ENCODE results near the gene ARHGEF4. TPM values are rescaled to one million over a fixed set of nuclear protein-coding genes. Genes with fewer than 3 reads are reported as not detected.

The ARHGEF4 gene
- polyA plus RNA-seq, 10 donors, result 5.3 to 16.6 (median 8.7) TPM

DNA sequence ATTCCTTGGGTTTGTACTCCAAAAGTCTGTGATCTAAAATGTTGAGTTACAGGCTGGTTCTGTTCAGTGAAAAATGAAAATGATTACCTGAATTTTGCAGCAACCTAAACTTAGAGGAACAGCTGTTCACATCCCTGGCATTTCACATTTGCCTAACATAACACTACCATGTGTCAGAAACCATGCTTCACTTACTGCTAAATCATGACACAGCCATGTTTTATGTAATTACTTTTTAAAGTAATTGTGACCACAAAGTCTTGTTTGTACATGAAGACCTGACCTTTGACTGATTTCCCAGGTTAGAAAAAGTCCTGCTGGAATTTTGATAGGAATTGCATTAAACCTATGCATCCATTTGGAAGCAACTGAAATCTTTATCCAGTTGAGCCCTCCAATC, 177.4 kb downstream of the ARHGEF4 start:
- DNase-seq, result no peak

DNA sequence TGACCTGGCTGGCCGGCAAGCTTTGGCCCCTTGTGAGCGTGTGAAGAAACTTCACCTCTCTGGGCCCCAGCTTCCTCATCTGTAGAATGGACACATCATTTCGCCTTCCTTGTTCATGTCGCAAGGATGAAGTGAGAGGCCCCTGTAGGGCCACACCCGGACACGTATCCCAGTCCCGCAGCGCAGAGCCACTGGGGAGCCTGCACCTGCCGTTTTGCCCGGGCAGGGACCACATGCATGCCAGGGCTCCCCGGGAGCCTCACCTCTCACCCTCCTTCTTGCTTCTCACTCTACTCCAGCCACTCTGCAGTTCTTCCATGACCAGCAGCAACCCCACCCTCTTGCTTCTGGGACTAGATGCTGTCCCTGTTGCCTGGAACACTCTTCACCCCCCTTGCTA, 179.1 kb downstream of the ARHGEF4 start:
- no peak for DNase-seq

DNA sequence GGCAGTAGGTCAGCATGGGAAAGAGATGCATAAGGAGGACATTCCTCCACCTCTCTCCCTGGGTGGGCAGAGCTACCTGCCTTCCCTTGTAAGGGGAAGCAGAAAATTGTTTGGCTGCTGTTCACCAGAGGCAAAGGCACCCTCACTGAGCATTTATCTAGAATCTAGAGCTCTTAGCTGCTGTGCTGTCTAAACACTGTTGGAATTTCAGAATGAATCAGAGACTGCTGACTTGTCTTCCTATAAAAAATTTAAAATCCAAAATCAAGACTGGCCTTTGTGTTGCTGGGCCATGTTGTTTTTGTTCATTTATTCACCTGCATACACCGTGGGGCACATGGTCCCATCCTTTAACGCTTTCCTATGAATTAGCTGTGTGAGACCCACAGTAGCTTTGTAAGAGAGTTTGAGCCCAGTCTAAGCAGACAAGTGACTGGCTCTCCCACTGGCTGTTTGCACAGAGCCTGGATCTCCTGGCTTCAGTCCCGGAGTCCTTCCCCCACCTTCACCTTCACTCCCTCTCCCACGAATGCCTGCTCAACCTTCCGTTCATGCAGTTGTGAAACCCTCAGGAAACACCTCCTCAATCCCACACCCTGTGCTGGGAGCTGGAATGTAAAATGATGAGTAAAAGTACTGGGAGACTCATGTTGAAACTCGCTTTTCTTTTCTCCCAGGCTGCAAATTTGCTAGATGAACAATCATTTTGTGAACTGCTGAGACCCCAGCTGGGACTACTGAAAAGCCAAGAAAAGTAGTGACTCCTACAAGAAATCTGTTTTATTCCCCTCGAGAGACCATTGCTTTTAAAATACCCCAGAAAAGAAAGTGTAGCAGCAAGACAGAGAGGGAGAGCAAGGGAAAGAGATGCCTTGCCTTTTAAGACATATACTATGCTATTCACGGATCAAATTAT, 180.4 kb downstream of the ARHGEF4 start:
- peak in 1 of 3 donors; percentile 52 for DNase-seq

DNA sequence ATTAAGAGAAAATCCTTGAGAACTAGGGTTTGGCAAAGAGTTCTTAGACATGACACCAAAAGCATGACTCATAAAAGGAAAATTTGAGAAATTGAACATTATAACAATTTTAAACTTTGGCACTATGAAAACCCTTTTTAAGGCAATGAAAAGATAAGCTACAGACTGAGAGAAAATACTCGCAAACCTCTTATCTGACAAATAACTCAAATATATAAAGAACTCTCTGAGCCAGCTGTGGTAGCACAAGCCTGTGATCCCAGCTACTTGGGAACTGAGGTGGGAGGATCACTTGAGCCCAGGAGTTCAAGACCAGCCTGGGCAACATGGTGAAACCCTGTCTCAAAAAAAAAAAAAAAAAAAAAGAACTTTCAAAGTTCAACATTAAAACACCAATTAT, 186.0 kb downstream of the ARHGEF4 start:
- no peak for DNase-seq

DNA sequence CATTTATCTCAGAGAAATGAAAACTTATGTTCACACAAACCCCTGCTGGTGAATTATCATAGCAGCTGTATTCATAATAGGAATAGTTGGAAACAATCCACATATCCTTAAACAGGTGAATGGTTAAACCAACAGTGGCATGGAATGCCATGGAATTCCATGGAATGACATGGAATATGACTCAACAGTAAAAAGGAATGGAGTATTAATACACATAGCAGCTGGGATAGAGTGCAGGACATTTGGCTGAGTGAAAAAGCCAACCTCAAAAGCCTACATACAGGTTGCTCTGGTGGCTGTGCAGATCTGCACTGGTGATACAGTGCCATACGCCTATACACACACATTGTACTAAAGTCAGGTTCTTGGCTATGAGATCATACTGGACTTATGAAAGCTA, 187.0 kb downstream of the ARHGEF4 start:
- no peak for DNase-seq

DNA sequence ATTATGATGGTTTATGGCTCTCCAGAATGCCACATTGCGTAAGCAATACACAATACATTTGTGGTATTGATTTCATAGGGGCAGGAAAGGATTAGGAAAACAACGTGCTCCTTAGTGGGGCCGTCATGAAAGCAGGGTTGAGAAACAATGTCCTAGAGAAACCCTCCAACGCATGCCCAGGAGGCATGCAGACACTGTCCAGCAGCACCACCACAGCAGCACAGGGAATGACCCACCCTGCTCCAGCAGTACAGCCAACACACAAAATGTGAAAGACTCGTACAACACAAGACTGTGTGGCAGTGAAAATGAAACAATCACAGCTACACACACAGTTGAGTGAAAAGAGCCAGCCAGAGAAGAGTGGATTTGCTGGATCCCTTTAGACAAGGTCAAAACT, 190.2 kb downstream of the ARHGEF4 start:
- no peak for DNase-seq

DNA sequence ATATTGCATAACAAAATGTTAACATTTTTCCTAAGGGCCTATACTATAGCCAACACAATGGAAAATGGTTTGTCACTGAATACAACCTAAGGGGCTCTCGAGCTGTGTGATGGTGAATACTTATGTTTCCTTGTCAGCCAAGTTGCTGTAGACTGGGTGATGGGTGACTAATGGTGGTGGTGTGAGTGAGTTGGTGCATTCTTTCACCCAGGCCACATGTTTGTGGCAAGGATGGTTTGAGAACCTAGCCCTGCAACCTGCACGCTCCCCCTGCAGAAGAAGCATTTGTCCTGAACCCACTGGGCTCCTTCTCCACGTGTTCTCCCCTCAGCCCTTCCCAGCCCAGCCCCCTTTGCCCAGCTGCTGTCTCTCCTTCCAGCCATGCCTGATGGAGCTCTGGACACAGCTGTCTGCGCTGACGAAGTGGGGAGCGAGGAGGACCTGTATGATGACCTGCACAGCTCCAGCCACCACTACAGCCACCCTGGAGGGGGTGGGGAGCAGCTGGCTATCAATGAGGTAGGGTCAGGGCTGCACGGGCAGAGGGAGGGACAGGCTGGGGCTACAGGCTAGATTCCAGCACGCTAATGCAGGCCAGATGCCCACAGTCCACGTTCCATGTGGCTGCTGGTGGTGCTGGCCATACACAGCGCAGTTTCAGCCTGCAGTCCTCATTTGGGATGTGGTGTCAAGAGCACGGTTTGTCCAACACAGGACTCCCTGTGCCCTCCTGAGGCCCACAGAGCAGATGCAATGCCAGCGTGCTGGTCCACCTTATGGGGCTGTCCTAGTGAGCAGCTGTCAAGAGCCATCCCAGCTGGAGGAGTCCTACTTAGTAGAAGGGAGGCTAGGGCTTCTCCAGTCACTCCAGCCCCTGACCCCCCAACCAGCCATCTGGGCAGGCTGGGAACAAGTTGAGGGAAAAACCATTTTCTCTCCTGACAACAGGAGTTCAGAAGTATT, 191.1 kb downstream of the ARHGEF4 start:
- DNase-seq, result no peak

DNA sequence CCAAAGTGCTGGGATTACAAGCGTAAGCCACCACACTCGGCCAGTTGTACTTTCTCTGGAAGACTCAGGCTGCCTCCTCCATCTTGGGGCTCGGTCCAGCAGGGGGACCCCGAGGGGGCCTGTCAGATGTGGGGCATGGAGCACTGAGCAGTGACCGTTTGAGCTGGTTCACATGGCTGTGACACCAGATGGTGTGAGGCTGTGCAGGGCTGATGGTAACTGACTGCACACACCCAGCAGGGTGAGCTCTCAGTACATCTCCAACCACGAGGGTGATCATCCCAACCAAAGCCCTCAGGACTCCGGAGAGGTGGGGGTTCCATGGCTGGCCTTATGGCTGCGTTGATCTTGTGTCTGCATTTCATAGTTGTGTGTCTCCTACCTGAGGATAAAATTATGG, 193.1 kb downstream of the ARHGEF4 start:
- no peak for DNase-seq

DNA sequence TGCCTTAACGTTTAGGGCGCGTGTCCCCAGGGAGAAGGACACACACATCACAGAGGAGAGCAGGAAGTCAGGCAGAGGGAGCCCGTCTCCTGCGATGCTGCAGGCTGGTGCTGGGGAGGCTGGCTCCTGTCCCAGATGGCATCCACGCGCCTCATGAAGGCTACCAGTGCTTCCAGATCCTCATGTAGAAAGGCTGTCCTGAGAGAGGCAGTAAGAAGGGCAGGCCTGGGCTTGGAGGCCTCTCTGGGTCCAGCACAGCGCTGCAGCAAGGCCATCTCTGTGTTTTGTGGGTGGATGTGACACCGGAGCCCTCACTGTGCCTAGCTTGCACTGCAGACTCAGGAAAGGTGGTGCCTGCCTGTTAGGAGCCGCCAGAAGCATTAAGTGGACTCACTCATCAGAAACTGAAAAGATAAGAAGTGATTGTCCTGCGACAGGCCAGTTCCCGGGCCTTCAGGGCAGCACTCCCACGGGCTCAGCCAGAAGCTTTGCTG, 193.8 kb downstream of the ARHGEF4 start:
- no peak for DNase-seq

DNA sequence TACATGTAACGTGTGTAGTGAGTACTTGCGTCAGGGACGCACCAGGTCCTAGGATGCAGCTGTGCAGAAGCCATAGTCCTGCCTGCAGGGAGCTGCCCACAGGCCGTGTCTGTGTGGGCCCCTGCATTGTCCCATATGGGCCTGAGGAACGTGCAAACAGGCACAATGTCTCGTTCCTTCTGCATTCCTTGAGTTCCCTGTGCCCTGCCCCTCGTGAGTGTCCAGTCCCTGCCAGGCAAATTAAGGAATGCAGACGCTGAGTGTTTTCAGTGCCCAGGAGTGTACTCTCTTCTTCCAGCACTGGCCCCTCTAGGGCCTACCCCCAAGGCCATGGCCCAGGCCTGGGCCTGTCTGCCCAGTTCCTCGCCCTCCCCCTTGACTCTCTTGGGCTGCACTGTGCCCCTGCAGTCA, 194.7 kb downstream of the ARHGEF4 start:
- no peak for DNase-seq

DNA sequence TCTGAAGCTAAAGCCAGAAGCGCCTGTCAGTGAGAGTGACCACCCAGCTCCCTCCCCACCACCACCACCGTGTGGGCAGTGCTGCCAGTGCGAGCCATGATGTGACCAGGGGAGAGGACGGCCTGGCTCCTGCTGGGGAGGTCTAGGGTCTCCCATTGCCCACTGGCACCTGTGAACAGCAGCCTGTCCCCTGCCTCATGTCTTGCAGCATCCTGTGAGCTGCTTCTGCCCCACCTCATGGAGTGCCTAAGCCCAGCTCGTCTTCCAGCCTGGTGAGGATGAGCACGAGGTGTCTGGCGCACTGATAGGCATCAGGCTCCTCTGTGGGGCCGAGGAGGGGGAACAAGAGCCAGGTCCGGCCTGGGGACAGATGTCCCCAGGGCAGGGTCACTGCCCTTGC, 195.2 kb downstream of the ARHGEF4 start:
- no peak for DNase-seq

DNA sequence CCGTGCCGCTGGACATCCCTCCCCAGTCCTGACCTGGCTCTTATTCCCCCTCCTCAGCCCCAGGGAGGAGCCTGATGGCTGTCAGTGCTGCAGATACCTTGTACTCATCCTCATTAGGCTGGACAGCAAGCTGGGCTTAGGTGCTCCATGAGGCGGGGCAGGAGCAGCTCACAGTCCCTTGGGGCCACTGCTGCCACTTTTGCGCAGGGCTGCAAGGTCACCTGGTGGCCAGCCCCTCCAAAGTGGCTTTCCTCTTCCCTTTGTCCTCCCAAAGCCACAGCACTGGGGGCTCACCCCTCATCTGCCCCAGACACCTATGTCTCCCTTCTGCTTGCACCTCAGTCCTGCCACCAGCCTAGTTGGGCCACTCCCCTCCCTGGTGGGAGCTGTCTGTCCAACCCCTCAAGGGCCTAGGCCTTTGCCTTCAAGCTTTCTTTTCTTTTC, 195.7 kb downstream of the ARHGEF4 start:
- DNase-seq, result no peak

DNA sequence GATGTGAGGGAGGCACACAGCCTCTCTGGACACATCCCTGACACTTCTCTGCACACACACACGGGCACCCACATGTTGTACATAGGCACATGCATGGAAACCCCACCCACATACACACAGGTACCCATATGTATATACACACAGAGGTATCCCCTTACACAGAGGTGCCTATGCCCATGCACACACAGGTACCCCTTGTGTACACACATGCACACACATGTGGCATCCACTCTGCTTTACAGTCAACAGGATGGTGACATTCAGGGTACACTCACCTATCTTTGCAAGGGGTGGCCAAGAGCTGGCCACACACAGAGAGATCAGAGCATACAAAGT, 197.0 kb downstream of the ARHGEF4 start:
- no peak for DNase-seq

DNA sequence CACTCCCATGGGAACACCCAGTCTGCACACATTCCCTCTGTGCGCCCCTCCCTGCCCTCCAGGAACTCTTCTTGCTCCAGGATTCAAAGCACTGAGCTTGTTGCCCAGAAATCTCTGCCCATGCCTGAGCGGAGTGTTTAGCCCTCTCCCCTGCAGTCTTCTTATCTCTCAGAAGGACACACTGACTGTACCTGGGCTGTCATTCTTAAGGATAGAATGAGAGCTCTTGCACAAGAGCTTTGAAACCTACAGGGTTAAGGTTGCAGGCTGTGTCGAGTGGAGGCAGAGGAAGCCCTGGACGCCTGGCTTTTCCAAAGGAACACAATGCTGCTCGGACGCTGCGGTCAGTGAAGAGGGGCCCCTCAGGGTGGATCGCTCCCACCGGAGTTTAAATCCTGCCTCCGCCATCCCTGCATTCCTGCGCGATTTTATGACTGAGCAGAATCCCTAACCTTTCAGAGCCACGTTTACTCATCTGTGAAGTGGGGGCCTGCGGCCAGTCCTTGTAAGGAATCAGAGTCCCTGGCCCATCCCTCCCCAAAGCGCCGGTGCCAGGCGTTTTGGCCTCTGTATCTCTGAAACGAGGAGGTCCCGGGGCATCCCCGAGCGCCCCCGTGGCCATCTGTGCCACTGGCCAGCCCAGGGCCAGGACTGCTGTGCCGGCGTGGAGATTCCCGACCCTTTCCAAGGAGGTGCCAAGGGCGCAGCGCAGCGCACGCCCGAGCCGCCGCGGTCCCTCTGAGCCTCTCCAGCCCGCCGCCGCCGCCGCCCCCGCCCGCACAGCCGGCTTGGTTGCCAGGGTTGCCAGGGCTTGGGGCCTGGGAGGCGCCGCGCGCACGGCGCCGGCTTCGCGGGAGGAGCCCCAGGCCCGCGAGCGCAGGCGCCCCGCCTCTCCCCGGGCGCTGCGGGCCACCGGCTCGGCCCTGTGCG, 197.7 kb downstream of the ARHGEF4 start:
- DNase-seq, result peak in 1 of 3 donors; percentile 59

DNA sequence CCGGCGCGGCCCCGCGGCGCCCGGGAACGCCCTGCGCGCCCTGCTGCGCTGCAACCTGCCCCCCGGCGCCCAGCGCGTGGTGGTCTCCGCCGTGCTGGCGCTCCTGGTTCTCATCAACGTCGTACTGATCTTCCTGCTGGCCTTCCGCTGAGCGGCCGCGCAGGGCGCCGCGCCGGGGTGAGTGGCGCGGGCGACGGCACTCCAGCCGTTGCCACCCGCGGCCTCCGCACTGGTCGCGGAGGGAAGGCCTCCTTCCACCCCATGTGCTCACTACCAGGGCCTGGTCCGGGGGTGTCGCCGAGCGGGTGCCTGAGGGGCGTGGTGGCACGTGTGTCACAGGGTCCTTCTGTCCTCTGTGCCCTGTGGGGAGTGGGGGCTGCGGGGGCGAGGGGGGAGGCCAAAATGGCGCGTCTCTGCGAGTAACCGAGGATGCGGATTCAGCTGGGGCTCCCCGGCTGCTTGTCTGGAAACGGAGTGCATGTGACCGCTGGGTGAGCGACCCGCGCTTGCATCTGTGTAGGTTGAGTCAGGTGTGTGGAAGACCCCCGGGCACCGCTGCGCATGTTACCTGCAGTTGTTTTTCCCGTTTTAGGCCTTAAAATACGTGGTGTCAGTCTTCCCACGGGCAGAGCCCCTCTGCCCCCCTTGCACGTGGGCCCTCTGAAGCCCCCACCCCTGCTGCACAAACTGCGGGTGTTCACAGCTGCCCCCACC, 198.6 kb downstream of the ARHGEF4 start:
- peak in 1 of 3 donors; percentile 53 for DNase-seq

DNA sequence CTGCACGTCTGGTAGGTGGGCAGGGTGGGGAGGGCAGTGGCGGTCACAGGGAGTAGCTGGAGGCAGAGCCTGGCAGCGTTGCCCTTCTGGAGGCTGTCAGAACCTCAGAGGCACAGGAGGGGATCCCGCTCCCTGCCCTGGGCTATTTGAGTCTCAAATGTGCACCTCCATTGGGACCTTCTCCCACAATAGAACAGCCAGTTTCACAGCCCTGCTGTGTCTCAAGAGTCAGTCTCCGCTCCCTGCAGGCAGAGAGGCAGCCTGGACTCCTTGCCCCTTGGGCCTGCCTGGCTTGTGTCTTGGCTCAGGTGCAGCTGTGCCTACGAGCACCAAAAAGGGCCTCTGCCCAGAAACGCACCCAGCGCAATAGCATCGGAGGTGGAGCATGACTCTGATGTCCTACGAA, 199.1 kb downstream of the ARHGEF4 start:
- no peak for DNase-seq

DNA sequence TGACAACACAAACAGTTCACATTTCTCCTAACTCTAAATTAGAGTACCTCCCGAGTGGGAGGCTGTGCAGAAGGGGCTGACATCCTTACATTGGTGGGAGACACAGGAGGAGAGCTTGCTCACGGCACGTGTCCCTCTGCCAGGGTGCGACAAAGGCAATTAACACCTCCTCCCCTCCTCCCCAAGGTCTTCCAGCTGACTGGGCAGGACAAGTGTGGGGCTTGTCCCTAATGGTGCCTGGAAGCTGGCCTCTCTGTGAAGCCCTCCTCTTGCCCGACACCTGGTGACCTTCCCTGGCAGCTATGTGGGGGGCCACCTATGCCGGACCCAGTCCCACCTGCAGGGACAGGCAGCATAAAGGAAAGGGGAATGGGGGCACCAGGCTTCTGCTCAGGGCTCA, 199.6 kb downstream of the ARHGEF4 start:
- DNase-seq, result no peak

DNA sequence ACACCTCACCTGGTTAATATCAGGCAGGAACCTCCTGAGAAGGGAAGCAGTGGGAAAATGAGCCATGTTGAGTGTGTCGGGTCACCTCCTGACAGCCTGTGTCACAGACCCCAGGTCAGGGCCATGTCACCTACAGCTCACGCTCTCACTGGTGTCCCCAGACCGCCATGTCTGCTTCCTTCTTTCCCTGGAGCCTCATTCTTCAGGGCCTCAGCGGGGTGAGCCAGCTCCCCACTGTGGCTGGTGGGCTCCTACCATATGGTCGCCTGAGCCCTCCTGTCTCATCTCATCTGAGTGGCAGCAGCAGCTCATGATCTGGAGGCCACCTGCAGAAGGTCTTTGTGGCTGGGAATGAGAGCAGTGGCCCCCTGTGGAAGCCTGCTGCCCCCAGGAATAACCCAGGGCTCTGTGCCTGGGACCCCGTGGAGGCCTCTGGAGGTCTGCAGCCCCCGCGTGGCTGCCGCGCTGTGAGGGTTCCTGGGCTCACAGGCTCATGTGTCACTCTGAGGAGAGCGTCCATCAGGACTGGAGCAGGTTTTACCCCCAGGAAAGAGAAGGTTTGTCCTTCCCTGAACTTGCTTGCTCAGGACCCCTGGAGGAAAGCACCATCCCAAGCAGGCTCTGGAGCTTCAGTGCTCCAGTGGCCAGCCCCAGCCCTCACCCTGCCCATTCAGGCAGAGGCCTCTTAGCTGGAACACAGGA, 200.1 kb downstream of the ARHGEF4 start:
- no peak for DNase-seq

DNA sequence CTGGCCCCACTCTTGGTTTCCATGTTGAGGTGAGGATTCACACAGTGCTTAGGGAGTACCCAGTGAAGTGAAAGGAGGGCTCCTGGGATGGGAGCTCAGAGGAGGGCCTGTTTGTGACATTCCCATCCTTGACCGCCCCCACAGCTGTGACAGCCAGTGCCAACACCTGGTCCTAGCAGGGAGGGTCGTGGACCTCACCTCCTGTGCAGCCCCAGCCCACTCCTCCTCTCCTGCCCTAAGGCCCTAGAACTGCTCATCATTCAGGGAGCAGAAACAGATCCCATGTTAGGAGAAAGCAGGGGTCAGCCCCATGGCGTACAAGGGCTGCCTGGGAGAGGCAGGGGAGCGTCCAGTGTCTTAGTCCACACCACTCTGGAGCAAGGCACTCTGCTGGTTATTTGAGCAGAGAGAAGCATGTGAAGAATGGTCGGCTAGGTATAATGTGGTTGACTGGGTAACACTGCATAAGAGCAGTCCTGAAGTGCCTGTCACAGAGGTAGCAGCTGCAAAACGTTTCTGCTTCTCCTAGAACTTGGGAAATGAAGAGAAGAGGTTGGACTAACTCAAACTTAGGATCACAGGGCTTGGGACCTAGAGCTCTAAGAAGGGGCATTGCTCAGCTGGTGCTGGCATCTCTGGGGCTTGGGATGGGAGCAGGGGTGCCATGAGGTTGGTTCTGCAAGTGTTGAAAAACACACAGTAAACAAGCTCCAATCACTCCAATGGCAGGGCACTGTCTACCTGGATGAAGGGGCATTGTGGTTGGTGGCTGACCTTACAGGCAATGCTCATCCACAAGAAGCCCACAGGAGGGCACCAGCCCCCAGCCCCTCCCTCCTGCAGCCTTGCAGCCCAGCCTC, 200.9 kb downstream of the ARHGEF4 start:
- no peak for DNase-seq

All from muscle of back (tissue), 11 donors.